HepG2 (cell line): ENCODE results near the gene ABCC5. TPM values are rescaled to one million over a fixed set of nuclear protein-coding genes. Genes with fewer than 3 reads are reported as not detected.

Experiments used
- ATF1 ChIP-seq: IDR thresholded peaks from 2 replicates; pipeline ENCODE4 v1.6.1; 2016; ENCODE audit warnings: mild to moderate bottlenecking, control low read depth
- ELF3 ChIP-seq: IDR thresholded peaks from 2 replicates; pipeline ENCODE4 v1.6.1; 2016; ENCODE audit warnings: missing genetic modification reagents, missing compliant biosample characterization
- ELF4 ChIP-seq: sonication (generic); formaldehyde crosslinking; IDR thresholded peaks from 2 replicates; pipeline ENCODE4 v1.5.0; 2020; ENCODE audit warnings: missing genetic modification reagents, mild to moderate bottlenecking, moderate library complexity, borderline replicate concordance
- GATAD2A ChIP-seq: IDR thresholded peaks from 2 replicates; pipeline ENCODE4 v1.6.1; 2016
- NKX3-1 ChIP-seq: sonication (generic); formaldehyde crosslinking; IDR thresholded peaks from 2 replicates; pipeline ENCODE4 v1.5.0; 2020; ENCODE audit warnings: missing genetic modification reagents
- SP4 ChIP-seq: sonication (generic); formaldehyde crosslinking; IDR thresholded peaks from 2 replicates; pipeline ENCODE4 v1.8.1; 2023; ENCODE audit warnings: mild to moderate bottlenecking, missing genetic modification reagents
- TCF7L2 ChIP-seq: IDR thresholded peaks from 2 replicates; pipeline ENCODE4 v1.6.1; 2011; ENCODE audit warnings: mild to moderate bottlenecking, low read depth, low read length, moderate library complexity
- WIZ ChIP-seq: sonication (generic); formaldehyde crosslinking; IDR thresholded peaks from 2 replicates; pipeline ENCODE4 v1.5.1; 2020; ENCODE audit warnings: mild to moderate bottlenecking, missing genetic modification reagents
- ZFP36 ChIP-seq: fragments of 150-350 bp; IDR thresholded peaks from 2 replicates; pipeline ENCODE4 v1.6.1; 2018; ENCODE audit warnings: borderline replicate concordance, low read length, low read depth; ENCODE audit not compliant: partially characterized antibody
- ZNF224 ChIP-seq: sonication (generic); formaldehyde crosslinking; IDR thresholded peaks from 2 replicates; pipeline ENCODE4 v1.5.0; 2020; ENCODE audit warnings: mild to moderate bottlenecking, missing genetic modification reagents
- ZNF24 ChIP-seq: fragments of 450-650 bp; IDR thresholded peaks from 2 replicates; pipeline ENCODE4 v1.6.1; 2017; ENCODE audit warnings: antibody characterized with exemption, mild to moderate bottlenecking
- ZNF333 ChIP-seq: sonication (generic); formaldehyde crosslinking; IDR thresholded peaks from 2 replicates; pipeline ENCODE4 v1.4.0; 2020; ENCODE audit warnings: mild to moderate bottlenecking, missing genetic modification reagents, borderline replicate concordance
- ZNF547 ChIP-seq: sonication (generic); formaldehyde crosslinking; IDR thresholded peaks from 2 replicates; pipeline ENCODE4 v1.5.1; 2020; ENCODE audit warnings: mild to moderate bottlenecking, missing genetic modification reagents
- ZNF644 ChIP-seq: IDR thresholded peaks from 2 replicates; pipeline ENCODE4 v1.6.1; 2016; ENCODE audit warnings: low read depth
- ZNF746 ChIP-seq: sonication (generic); formaldehyde crosslinking; IDR thresholded peaks from 2 replicates; pipeline ENCODE4 v1.8.0; 2022; ENCODE audit warnings: mild to moderate bottlenecking, missing genetic modification reagents
- ZNF784 ChIP-seq: sonication (generic); formaldehyde crosslinking; IDR thresholded peaks from 2 replicates; pipeline ENCODE4 v1.5.1; 2020; ENCODE audit warnings: missing genetic modification reagents, mild to moderate bottlenecking, borderline replicate concordance
- polyA plus RNA-seq, 8 experiments: library from polyadenylated mRNA; depleted of rRNA in 3 of 8; stranded (reverse) in 7 of 8; unstranded in 1 of 8; fragments of >200 nt; fragmentation: Illumina TruSeq in 4 of 8; extraction: Trizol in 4 of 8; gene quantifications; 2 replicates each; pipeline versions ENCODE4 v1.2.1 to v1.2.3, GENCODE V29; 2011 to 2016; ENCODE audit warnings: low read depth in 4 of 8, missing spikeins in 1 of 8, mixed read lengths in 1 of 8; ENCODE audit not compliant: insufficient read depth in 1 of 8
- total RNA-seq, 5 experiments: library from RNA; depleted of rRNA; stranded (reverse); fragments of >200 nt; fragmentation: Illumina TruSeq; extraction: Trizol; gene quantifications; 2 replicates each; pipeline ENCODE4 v1.2.3, GENCODE V29; 2016; ENCODE audit warnings: low read depth in 1 of 5
- TF ChIP-seq, protein P1 (sequence below), 2 experiments: sonication (generic) in 1 of 2; formaldehyde crosslinking in 1 of 2; IDR thresholded peaks; 2 replicates each; pipeline versions ENCODE4 v1.5.1 to v1.6.1; 2011 to 2020; ENCODE audit warnings: borderline replicate concordance in 1 of 2, low read depth in 1 of 2, low read length in 1 of 2, mild to moderate bottlenecking in 1 of 2, missing genetic modification reagents in 1 of 2, moderate library complexity in 1 of 2
- TF ChIP-seq, protein P2 (sequence below): sonication (generic); formaldehyde crosslinking; IDR thresholded peaks from 2 replicates; pipeline ENCODE4 v1.8.1; 2023; ENCODE audit warnings: mild to moderate bottlenecking, inconsistent platforms, moderate library complexity, missing genetic modification reagents, borderline replicate concordance
- TF ChIP-seq, protein P3 (sequence below): sonication (generic); formaldehyde crosslinking; IDR thresholded peaks from 2 replicates; pipeline ENCODE4 v1.4.0; 2020; ENCODE audit warnings: missing genetic modification reagents, borderline replicate concordance

Gene ABCC5
- total and polyA plus RNA-seq, 2 of the 13 experiments (the other 11 are each of a cell fraction or from before 2014, with no cell fraction given): 12.5 to 12.7 TPM

GRCh38 chr3:184016811-184017671 is 643 bp downstream of the ABCC5 start (continued):
- TF ChIP-seq, protein P1, sequence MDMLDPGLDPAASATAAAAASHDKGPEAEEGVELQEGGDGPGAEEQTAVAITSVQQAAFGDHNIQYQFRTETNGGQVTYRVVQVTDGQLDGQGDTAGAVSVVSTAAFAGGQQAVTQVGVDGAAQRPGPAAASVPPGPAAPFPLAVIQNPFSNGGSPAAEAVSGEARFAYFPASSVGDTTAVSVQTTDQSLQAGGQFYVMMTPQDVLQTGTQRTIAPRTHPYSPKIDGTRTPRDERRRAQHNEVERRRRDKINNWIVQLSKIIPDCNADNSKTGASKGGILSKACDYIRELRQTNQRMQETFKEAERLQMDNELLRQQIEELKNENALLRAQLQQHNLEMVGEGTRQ (IDR thresholded peaks at IDR 0.05; ENCODE audit: low read depth, low read length): no peak
- TF ChIP-seq, protein P1 (CRISPR knock-in tag; IDR thresholded peaks at IDR 0.05; ENCODE audit: borderline replicate concordance): no peak
- TF ChIP-seq ZNF24 (no peak), SP4 (CRISPR knock-in tag) (no peak), ZNF644 (CRISPR knock-in tag) (no peak), GATAD2A (CRISPR knock-in tag) (no peak), ELF3 (CRISPR knock-in tag) (0 out of 2 replicates have a peak, but pooled peaks have one; percentile 1), NKX3-1 (CRISPR knock-in tag) (0 out of 2 replicates have a peak, but pooled peaks have one; percentile 40), ZNF547 (CRISPR knock-in tag) (no peak), ZNF746 (CRISPR knock-in tag) (no peak), ZFP36 (no peak), ZNF333 (no peak), ATF1 (CRISPR knock-in tag) (no peak), ZNF784 (CRISPR knock-in tag) (no peak), ZNF224 (CRISPR knock-in tag) (no peak), WIZ (no peak), TCF7L2 (no peak), ELF4 (CRISPR knock-in tag) (no peak)
- TF ChIP-seq, protein P2, sequence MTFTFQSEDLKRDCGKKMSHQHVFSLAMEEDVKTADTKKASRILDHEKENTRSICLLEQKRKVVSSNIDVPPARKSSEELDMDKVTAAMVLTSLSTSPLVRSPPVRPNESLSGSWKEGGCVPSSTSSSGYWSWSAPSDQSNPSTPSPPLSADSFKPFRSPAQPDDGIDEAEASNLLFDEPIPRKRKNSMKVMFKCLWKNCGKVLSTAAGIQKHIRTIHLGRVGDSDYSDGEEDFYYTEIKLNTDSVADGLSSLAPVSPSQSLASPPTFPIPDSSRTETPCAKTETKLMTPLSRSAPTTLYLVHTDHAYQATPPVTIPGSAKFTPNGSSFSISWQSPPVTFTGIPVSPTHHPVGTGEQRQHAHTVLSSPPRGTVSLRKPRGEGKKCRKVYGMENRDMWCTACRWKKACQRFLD (CRISPR knock-in tag): no peak
- TF ChIP-seq, protein P3, sequence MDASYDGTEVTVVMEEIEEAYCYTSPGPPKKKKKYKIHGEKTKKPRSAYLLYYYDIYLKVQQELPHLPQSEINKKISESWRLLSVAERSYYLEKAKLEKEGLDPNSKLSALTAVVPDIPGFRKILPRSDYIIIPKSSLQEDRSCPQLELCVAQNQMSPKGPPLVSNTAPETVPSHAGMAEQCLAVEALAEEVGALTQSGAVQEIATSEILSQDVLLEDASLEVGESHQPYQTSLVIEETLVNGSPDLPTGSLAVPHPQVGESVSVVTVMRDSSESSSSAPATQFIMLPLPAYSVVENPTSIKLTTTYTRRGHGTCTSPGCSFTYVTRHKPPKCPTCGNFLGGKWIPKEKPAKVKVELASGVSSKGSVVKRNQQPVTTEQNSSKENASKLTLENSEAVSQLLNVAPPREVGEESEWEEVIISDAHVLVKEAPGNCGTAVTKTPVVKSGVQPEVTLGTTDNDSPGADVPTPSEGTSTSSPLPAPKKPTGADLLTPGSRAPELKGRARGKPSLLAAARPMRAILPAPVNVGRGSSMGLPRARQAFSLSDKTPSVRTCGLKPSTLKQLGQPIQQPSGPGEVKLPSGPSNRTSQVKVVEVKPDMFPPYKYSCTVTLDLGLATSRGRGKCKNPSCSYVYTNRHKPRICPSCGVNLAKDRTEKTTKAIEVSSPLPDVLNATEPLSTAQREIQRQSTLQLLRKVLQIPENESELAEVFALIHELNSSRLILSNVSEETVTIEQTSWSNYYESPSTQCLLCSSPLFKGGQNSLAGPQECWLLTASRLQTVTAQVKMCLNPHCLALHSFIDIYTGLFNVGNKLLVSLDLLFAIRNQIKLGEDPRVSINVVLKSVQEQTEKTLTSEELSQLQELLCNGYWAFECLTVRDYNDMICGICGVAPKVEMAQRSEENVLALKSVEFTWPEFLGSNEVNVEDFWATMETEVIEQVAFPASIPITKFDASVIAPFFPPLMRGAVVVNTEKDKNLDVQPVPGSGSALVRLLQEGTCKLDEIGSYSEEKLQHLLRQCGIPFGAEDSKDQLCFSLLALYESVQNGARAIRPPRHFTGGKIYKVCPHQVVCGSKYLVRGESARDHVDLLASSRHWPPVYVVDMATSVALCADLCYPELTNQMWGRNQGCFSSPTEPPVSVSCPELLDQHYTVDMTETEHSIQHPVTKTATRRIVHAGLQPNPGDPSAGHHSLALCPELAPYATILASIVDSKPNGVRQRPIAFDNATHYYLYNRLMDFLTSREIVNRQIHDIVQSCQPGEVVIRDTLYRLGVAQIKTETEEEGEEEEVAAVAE (CRISPR knock-in tag): no peak
